ENCODE results near the gene PRM3. TPM values are rescaled to one million over a fixed set of nuclear protein-coding genes. Genes with fewer than 3 reads are reported as not detected.
"Not testable (repeated sequence)": the region's sequence is repeated elsewhere in the genome, so short reads cannot be mapped to it uniquely, and the experiment has no call there.

The PRM3 gene
- total RNA-seq, 1 experiment from 2014 or later, result not detected

GRCh38 chr16:11299865-11300559 lies 26.6 kb upstream of the PRM3 start:
- Histone ChIP-seq H3K4ac (ENCODE audit: low read depth, low read length) (no peak overlapping the region), H3T11ph (ENCODE audit: low read length) (no peak overlapping the region), H4K8ac (replicated peaks; ENCODE audit: insufficient read length, low read depth, low read length) (no peak overlapping the region), H2BK15ac (ENCODE audit: low read depth, low read length) (no peak overlapping the region), H3K56ac (ENCODE audit: insufficient read length, low read depth, low read length) (no peak overlapping the region), H2BK5ac (ENCODE audit: insufficient read length, low read length) (no peak overlapping the region), H4K5ac (ENCODE audit: insufficient read length, low read depth, low read length) (no peak overlapping the region), H3K14ac (ENCODE audit: insufficient read depth, low read length) (no peak overlapping the region), H3K27me3 (ENCODE audit: insufficient read depth, low read length) (no peaks in the 10 kb centered on the region), H2BK120ac (ENCODE audit: low read depth, low read length, poor library complexity, severe bottlenecking) (no peak overlapping the region), H3K9ac (ENCODE audit: extremely low read depth, insufficient read length, low read length) (no peak overlapping the region), H3K27ac (ENCODE audit: insufficient read length, low read depth, low read length) (no peak overlapping the region), H4K20me1 (ENCODE audit: control insufficient read depth, insufficient read depth, insufficient read length) (no peaks in the 10 kb centered on the region), H3K23me2 (ENCODE audit: insufficient read length, low read depth, low read length, poor library complexity, severe bottlenecking) (no peaks in the 10 kb centered on the region), H2AFZ (ENCODE audit: low read length) (no peak overlapping the region), H3K79me2 (ENCODE audit: insufficient read depth, low read length) (0 out of 2 replicates have a peak, but pooled peaks cover 2% of the 10 kb centered on the region), H2AK5ac (ENCODE audit: insufficient read length, low read length) (no peak overlapping the region), H3K4me1 (ENCODE audit: insufficient read depth, low read length) (peaks cover 3% of the 10 kb centered on the region; the same call in 1 of the 2 replicates), H3K23ac (ENCODE audit: insufficient read length, low read depth, low read length) (no peak overlapping the region), H3K4me2 (ENCODE audit: insufficient read depth, insufficient read length, low read length) (no peak overlapping the region), H2BK12ac (ENCODE audit: insufficient read length, low read depth, low read length) (no peak overlapping the region), H3K18ac (ENCODE audit: insufficient read length, low read depth, low read length) (no peak overlapping the region), H2BK20ac (ENCODE audit: low read depth, low read length, poor library complexity, severe bottlenecking) (no peak overlapping the region), H3K9me3 (ENCODE audit: control insufficient read depth, low read depth, low read length) (no peaks in the 10 kb centered on the region), H4K91ac (ENCODE audit: insufficient read length, low read depth, low read length) (no peak overlapping the region), H3K79me1 (ENCODE audit: insufficient read depth, low read depth, low read length, poor library complexity, severe bottlenecking) (no peaks in the 10 kb centered on the region)
- Mint-ChIP-seq H3K9me3 (no peaks in the 10 kb centered on the region), H3K36me3 (ENCODE audit: insufficient read depth in 1 of 3, low read depth in 3 of 3) (no peaks in the 10 kb centered on the region), H3K4me1 (peaks cover 17 to 23% of the 10 kb centered on the region in 2 experiments), H3K4me3 (no peak overlapping the region), H3K27me3 (ENCODE audit: low read depth) (no peaks in the 10 kb centered on the region), H3K27ac (no peak overlapping the region)
- no CpG with 5 or more reads among the region's 6 CpGs for WGBS (ENCODE audit: extremely low coverage, insufficient read length, low lambda C conversion rate)
- no peak for TF ChIP-seq CTCF (conservative IDR thresholded peaks at IDR 0.05)
- DNase-seq, result no peak

DNA sequence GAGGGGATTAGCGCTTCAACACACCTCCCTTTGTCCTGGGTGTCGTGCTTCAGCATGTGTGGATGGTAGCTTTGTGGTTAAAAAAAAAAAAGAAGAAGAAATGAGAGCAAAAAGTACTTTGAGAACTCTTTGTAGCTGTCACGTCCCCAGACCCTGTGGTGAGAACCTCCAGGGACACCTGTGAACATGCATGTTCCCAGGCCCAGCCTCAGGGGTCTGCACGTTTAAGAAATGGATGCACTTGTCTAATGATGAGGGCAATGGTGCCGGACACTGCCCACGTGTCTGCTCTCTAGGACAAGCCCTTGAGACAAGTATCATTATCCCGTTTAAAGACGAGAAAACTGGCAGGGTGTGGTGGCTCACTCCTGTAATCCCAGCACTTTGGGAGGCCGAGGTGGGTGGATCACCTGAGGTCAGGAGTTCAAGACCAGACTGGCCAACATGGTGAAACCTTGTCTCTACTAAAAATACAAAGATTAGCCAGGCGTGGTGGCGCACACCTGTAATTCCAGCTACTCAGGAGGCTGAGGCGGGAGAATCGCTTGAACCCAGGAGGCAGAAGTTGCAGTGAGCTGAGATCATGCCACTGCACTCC lies 25.6 kb upstream of the PRM3 start:
- not testable (repeated sequence) for H3K56ac ChIP-seq (ENCODE audit: insufficient read length, low read depth, low read length); H3K27me3 Mint-ChIP-seq (ENCODE audit: low read depth); H3K27me3 ChIP-seq (ENCODE audit: insufficient read depth, low read length); H2AFZ ChIP-seq (ENCODE audit: low read length); H2AK5ac ChIP-seq (ENCODE audit: insufficient read length, low read length); H3K9me3 ChIP-seq (ENCODE audit: control insufficient read depth, low read depth, low read length); H3K14ac ChIP-seq (ENCODE audit: insufficient read depth, low read length); H3K36me3 Mint-ChIP-seq (ENCODE audit: insufficient read depth in 1 of 3, low read depth in 3 of 3); H4K8ac ChIP-seq (replicated peaks; ENCODE audit: insufficient read length, low read depth, low read length); H3K4ac ChIP-seq (ENCODE audit: low read depth, low read length); H3K27ac ChIP-seq (ENCODE audit: insufficient read length, low read depth, low read length); H3K23ac ChIP-seq (ENCODE audit: insufficient read length, low read depth, low read length); H3K4me3 Mint-ChIP-seq; H2BK15ac ChIP-seq (ENCODE audit: low read depth, low read length); H3K4me1 ChIP-seq (ENCODE audit: insufficient read depth, low read length); H3T11ph ChIP-seq (ENCODE audit: low read length); H4K91ac ChIP-seq (ENCODE audit: insufficient read length, low read depth, low read length); H2BK5ac ChIP-seq (ENCODE audit: insufficient read length, low read length); H3K23me2 ChIP-seq (ENCODE audit: insufficient read length, low read depth, low read length, poor library complexity, severe bottlenecking); H3K18ac ChIP-seq (ENCODE audit: insufficient read length, low read depth, low read length); DNase-seq; H2BK12ac ChIP-seq (ENCODE audit: insufficient read length, low read depth, low read length); H3K27ac Mint-ChIP-seq; H3K4me2 ChIP-seq (ENCODE audit: insufficient read depth, insufficient read length, low read length); H2BK20ac ChIP-seq (ENCODE audit: low read depth, low read length, poor library complexity, severe bottlenecking); H2BK120ac ChIP-seq (ENCODE audit: low read depth, low read length, poor library complexity, severe bottlenecking); H3K79me2 ChIP-seq (ENCODE audit: insufficient read depth, low read length); H4K5ac ChIP-seq (ENCODE audit: insufficient read length, low read depth, low read length); H3K79me1 ChIP-seq (ENCODE audit: insufficient read depth, low read depth, low read length, poor library complexity, severe bottlenecking); H3K9ac ChIP-seq (ENCODE audit: extremely low read depth, insufficient read length, low read length); H3K9me3 Mint-ChIP-seq; H4K20me1 ChIP-seq (ENCODE audit: control insufficient read depth, insufficient read depth, insufficient read length)
- no CpG with 5 or more reads among the region's 13 CpGs for WGBS (ENCODE audit: extremely low coverage, insufficient read length, low lambda C conversion rate)
- H3K4me1 Mint-ChIP-seq, result peaks cover 17 to 23% of the 10 kb centered on the region in 2 experiments

Measured in H9 (cell line).